ENCODE results near the gene FKBP10. TPM values are rescaled to one million over a fixed set of nuclear protein-coding genes. Genes with fewer than 3 reads are reported as not detected.
A peak's percentile ranks its signal among the peaks of the same experiment; 100 is the strongest.
"Not testable (repeated sequence)": the region's sequence is repeated elsewhere in the genome, so short reads cannot be mapped to it uniquely, and the experiment has no call there.

Gene FKBP10
- total RNA-seq, 1 donor from 2014 or later: 249 TPM

GRCh38 chr17:41823580-41823979 is 10.8 kb downstream of the FKBP10 start:
- Mint-ChIP-seq H3K27ac (no peak overlapping the region), H3K27me3 (no peaks in the 10 kb centered on the region), H3K36me3 (peaks cover 7% of the 10 kb centered on the region), H3K4me3 (no peak overlapping the region), H3K9me3 (no peaks in the 10 kb centered on the region), H3K4me1 (ENCODE audit: unreplicated experiment) (peaks cover 4% of the 10 kb centered on the region)
- TF ChIP-seq, protein P1, sequence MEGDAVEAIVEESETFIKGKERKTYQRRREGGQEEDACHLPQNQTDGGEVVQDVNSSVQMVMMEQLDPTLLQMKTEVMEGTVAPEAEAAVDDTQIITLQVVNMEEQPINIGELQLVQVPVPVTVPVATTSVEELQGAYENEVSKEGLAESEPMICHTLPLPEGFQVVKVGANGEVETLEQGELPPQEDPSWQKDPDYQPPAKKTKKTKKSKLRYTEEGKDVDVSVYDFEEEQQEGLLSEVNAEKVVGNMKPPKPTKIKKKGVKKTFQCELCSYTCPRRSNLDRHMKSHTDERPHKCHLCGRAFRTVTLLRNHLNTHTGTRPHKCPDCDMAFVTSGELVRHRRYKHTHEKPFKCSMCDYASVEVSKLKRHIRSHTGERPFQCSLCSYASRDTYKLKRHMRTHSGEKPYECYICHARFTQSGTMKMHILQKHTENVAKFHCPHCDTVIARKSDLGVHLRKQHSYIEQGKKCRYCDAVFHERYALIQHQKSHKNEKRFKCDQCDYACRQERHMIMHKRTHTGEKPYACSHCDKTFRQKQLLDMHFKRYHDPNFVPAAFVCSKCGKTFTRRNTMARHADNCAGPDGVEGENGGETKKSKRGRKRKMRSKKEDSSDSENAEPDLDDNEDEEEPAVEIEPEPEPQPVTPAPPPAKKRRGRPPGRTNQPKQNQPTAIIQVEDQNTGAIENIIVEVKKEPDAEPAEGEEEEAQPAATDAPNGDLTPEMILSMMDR (conservative IDR thresholded peaks at IDR 0.05): no peak
- DNase-seq (ENCODE audit: extremely low spot score, unreplicated experiment): no peak

- H3K4me1 Mint-ChIP-seq (ENCODE audit: unreplicated experiment): peaks cover 4% of the 10 kb centered on the region
- no peak overlapping the region for H3K4me3 Mint-ChIP-seq
- TF ChIP-seq, protein P1 (conservative IDR thresholded peaks at IDR 0.05): no peak
- no peak overlapping the region for H3K27ac Mint-ChIP-seq
- DNase-seq (ENCODE audit: extremely low spot score, unreplicated experiment): no peak
- peaks cover 9% of the 10 kb centered on the region for H3K36me3 Mint-ChIP-seq
- H3K27me3 Mint-ChIP-seq: no peaks in the 10 kb centered on the region
- H3K9me3 Mint-ChIP-seq: no peaks in the 10 kb centered on the region
Observed at GRCh38 chr17:41824086-41824485, 11.3 kb downstream of the FKBP10 start.

- TF ChIP-seq, protein P1 (conservative IDR thresholded peaks at IDR 0.05): no peak
- Mint-ChIP-seq H3K4me1 (ENCODE audit: unreplicated experiment) (peaks cover 4% of the 10 kb centered on the region), H3K27ac (no peak overlapping the region), H3K4me3 (no peak overlapping the region), H3K27me3 (no peaks in the 10 kb centered on the region), H3K36me3 (peaks cover 9% of the 10 kb centered on the region), H3K9me3 (no peaks in the 10 kb centered on the region)
- no peak for DNase-seq (ENCODE audit: extremely low spot score, unreplicated experiment)
Observed at GRCh38 chr17:41825175-41825845, 12.5 kb downstream of the FKBP10 start.

- not testable (repeated sequence) for H3K4me1 Mint-ChIP-seq (ENCODE audit: unreplicated experiment); H3K27me3 Mint-ChIP-seq; H3K9me3 Mint-ChIP-seq; H3K27ac Mint-ChIP-seq; H3K36me3 Mint-ChIP-seq; H3K4me3 Mint-ChIP-seq; DNase-seq (ENCODE audit: extremely low spot score, unreplicated experiment)
Observed at GRCh38 chr17:41829961-41830360, 17.2 kb downstream of the FKBP10 start.

DNA sequence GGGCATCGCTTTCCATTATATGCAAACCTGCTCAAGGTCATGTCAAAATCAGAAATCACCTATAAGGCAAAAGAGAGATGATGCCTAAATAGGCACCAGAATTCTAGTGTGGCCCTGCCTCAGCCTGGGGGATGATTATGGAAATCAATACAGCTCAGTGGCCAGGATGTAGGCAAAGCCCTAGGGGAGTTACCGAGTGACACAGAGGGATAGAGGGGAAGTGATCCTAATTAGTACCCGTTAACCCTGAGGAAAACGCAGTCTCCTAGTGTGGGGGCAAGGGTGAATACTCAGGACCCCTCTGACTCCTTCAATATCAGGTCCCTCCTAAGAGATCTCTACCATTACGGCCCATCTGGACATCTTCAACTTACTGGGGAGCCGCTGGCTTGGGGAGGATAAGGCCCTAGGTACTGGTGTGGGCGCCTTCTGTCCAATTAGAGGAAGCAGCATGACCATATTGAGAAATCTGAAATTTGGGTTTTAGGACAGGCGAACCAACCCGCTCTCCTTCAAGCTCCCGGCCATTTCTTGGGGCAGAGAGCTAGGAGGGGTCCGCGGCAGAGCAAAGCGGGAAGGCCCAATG is 22.5 kb downstream of the FKBP10 start:
- Mint-ChIP-seq H3K36me3 (peaks cover 7% of the 10 kb centered on the region), H3K4me3 (peak overlapping the region; percentile 94), H3K27me3 (peaks cover 3% of the 10 kb centered on the region), H3K4me1 (ENCODE audit: unreplicated experiment) (peaks cover 7% of the 10 kb centered on the region), H3K27ac (peak overlapping the region; percentile 40), H3K9me3 (no peaks in the 10 kb centered on the region)
- DNase-seq (ENCODE audit: extremely low spot score, unreplicated experiment): no peak
- TF ChIP-seq, protein P1 (conservative IDR thresholded peaks at IDR 0.05): no peak

GRCh38 chr17:41835800-41836549 is 23.2 kb downstream of the FKBP10 start, which contains the start of gene NT5C3B:
Gene NT5C3B, minus strand, starts transcription at chr17:41836232. Its CDS starts 39 bp downstream, at chr17:41836193.
- TF ChIP-seq, protein P1 (conservative IDR thresholded peaks at IDR 0.05): no peak
- Mint-ChIP-seq H3K36me3 (peaks cover 7% of the 10 kb centered on the region), H3K27me3 (peaks cover 3% of the 10 kb centered on the region), H3K4me1 (ENCODE audit: unreplicated experiment) (peaks cover 7% of the 10 kb centered on the region), H3K27ac (peak within 1 kb of the TSS; percentile 40), H3K9me3 (no peaks in the 10 kb centered on the region), H3K4me3 (peak within 1 kb of the TSS; percentile 94)
- DNase-seq (ENCODE audit: extremely low spot score, unreplicated experiment): no peak
